NCI-H774 (cell line): ENCODE data around the gene ANKRD13C.

Experiments
- DNase-seq: peaks from one replicate; lab custom pipeline; 2025; lab: John Stamatoyannopoulos, UW

The ANKRD13C gene

GRCh38 chr1:70295749-70296148 is 58.8 kb downstream of the ANKRD13C start:
- DNase-seq: no peak

DNA sequence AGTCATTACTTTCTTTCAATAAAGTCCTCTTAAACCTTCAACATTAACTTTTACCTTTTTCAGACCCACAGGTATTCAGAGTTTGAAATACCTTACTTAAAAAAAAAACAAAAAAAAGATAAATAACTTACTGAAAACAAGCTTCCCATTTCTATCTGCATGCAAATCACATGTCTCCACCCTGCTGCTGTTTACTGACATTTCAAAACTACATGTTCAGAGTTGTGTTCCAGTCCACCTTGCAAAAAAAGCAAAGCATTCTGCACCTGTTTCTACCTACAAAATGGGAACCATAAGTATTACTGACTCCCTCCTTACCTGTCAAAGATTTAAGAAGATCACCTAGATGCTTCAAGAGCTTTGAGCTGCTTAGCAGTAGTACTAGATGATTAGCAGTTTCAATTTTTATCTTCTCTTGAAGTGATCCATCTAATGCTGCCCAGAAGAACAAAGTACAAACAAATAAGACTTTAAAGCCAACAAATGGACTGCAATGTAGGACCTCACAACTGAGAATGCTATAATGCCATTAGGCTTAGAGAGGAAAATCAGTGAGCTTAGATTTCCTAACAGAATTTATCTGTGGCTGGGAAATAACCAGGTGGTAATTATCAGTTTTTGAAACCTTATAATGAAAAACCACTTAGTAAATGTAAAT is 61.2 kb downstream of the ANKRD13C start:
- no peak for DNase-seq

- DNase-seq: no peak
Measured at GRCh38 chr1:70290218-70290617, 64.3 kb downstream of the ANKRD13C start.

- no peak for DNase-seq
Measured at GRCh38 chr1:70288166-70288565, 66.4 kb downstream of the ANKRD13C start.

DNA sequence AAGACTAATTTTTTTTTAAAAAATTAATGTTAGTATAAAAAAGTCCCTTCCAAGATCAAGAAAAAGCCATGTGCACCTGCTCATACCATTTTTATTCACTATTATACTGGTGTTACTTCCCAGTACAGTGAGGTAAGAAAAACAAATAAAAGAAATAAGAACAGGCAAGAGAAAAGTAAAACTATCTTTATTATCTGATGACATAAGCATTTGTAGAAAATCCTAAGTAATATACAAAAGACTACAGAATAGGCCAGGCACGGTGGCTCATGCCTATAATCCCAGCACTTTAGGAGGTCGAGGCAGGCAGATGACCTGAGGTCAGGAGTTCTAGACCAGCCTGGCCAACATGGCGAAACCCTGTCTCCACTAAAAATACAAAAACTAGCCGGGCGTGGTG is 68.1 kb downstream of the ANKRD13C start:
- no peak for DNase-seq

DNA sequence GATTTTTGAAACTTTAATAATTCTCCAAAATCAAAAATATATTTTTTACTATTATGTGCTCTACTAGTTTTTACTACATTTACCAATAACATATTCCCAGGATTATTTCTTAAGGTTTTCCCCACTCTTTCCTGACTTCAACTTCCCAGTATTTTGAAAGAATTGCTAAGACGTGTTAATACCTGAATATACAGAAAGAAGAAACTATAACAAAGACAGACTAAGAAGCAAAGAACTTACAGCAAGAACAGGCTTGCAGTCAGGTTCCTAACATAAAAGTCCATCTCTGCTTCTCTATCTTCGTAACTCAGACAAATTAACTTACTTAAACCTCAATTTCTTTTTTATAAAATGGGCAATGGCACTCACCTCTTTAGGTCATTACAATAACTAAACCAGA is 70.2 kb downstream of the ANKRD13C start:
- no peak for DNase-seq

- DNase-seq: no peak
Measured at GRCh38 chr1:70278710-70279109, 75.8 kb downstream of the ANKRD13C start.

GRCh38 chr1:70277875-70278274 is 76.6 kb downstream of the ANKRD13C start:
- DNase-seq: no peak

GRCh38 chr1:70265946-70266345 is 88.6 kb downstream of the ANKRD13C start:
- no peak for DNase-seq

DNA sequence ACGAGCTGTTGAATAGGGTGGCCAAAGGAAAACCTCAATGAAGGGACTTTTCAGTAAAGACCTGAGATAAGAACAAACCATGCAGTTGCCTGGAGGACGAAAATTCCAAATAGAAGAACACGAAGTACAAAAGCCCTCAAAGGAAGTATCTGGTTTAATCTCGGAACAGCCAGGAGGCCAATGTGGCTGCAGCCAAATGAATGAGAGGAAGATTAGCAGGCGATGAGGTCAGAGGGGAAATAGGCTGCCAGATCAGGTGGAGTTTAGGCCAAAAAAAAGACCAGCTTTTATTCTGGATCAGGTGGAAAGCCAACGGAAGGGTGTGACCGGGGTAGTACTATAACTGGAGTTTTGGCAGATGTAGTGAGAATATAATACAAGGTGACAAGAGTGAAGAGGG is 89.7 kb downstream of the ANKRD13C start:
- DNase-seq: no peak

DNA sequence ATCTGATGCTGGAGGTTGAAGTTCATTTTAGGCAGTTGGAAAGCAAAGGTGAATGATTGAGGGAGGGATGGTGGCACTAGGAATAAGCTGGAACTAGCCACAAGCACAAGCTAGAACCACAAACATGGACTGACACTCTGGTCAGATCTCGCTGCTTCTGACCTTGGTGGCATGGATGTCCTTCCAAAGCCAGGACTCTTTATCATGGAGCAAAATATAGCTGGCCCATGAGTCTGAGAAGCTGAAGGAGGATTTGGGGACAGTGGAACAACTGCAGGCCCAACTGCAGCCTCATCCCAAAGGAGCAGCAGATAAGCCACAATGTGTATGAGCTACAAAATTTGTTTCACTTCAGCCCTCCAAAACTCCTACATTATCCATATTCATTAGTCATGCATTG is 97.9 kb downstream of the ANKRD13C start:
- no peak for DNase-seq

DNA sequence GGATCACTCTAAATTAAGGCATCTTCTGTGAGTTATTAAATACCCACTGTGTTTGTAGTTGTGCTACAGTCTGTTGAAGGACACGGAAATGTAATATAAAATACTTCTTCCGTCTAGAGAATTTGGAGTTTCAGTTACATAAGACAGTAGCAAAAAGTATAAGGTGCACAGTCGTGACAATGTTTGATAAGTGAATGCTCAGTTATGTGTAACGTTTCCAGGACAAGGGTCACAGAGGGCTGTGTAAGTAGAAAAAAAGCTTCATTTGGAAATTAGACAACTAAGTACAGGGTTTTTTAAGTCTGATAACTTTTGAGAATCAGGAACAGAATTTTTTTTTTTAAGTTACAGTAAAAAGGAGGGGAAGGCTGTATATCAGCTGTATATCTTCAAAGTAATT is 105.8 kb downstream of the ANKRD13C start:
- DNase-seq: no peak

DNA sequence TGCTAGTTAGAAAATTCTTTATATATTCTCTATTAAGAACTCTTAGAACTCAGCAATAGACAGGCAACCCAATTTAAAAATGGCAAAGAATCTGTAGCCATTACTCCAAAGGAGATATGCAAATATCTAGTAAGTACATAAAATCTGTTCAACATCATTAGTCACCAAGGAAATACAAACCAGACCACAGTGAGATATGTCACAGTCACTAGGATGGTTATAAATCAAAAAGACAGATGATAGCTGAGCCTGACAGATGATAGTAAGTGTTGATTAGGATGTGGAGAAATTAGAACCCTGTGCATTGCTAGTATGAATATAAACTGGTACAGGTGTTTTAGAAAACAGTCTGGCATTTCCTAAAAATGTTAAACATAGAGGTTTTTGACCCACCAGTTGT is 106.8 kb downstream of the ANKRD13C start:
- no peak for DNase-seq

DNA sequence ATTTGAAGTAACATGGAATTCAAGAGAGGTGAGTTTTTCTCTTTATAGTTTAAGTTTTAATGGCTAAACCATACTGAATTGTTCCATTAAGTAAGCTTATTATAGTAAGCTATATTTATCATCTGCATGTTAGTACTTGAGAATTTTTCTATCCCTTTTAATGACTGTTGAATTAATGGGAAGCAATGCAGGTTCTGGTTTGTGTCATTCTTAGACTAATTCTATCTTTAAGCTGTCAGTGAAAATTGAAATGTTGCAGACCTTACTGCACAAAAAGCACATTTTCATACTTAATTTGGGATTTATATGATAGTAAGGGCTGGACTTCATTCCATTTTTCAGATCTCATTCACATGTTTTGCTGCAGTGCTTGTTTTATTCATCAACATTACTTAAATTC is 107.4 kb downstream of the ANKRD13C start:
- no peak for DNase-seq

GRCh38 chr1:70239940-70240339 is 114.6 kb downstream of the ANKRD13C start:
- no peak for DNase-seq

- DNase-seq: no peak
Measured at GRCh38 chr1:70234733-70235132, 119.8 kb downstream of the ANKRD13C start.

- DNase-seq: no peak
Measured at GRCh38 chr1:70231475-70231874, 123.0 kb downstream of the ANKRD13C start.

GRCh38 chr1:70228670-70229069 is 125.9 kb downstream of the ANKRD13C start:
- DNase-seq: no peak

DNA sequence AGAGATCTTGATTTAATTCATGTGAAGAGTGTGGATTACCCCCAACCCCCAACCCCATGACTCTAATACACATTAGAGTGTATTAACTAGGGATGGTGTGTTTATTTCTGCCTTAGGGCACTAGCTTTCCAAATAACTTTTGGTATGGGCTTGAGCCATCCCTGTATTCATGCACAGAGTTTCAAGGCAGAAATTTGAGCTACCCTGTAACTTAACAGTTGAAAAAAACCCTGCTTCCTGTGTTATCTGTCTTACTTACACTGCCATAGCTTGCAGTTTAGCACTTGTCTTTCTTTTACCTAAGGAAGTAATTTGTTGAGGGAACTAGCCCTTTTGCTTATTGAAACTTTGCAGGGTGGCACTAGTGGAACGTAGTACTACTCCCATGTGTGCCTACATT is 127.1 kb downstream of the ANKRD13C start:
- no peak for DNase-seq

DNA sequence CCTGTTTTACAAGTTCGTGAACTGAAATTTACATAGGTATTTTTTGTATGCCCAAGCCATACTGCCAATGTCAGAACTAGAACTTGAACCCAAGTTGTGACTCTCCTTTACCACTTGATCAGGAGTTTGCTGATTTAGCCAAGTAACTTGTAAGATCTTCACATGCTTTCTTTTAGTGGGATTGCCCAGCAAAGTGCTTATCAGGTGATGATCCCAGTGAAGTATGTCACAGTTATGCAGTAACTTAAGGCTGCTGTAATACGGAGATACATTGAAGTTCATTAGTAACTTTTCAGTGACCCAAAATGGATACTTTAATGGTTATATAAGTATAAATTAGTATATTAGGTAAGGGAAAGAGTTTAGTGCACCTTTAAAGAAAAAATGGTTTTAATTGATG is 129.6 kb downstream of the ANKRD13C start:
- no peak for DNase-seq

DNA sequence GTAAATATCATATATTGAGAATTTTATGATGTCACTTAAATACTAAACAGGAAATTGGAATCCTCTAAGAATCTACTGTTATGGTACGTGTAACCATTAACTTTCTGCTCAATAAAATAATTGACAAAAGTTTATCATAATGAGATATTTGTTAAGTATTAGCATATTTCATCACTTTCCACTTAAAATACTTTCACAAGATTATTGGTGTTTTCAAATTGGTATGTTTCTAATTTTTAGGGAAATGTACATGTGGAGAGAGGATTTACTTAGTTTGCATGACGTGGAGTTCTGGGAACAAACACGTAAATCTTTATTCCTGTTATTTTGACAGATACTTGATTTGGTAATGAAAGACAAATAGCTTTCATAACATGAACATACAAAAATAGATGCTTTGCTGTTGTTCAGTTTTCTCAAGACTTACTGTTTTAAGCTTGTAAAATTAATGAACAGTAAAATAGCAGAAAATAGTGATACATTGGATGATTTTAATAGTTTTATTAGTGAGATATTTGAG is 131.7 kb downstream of the ANKRD13C start:
- DNase-seq: no peak

DNA sequence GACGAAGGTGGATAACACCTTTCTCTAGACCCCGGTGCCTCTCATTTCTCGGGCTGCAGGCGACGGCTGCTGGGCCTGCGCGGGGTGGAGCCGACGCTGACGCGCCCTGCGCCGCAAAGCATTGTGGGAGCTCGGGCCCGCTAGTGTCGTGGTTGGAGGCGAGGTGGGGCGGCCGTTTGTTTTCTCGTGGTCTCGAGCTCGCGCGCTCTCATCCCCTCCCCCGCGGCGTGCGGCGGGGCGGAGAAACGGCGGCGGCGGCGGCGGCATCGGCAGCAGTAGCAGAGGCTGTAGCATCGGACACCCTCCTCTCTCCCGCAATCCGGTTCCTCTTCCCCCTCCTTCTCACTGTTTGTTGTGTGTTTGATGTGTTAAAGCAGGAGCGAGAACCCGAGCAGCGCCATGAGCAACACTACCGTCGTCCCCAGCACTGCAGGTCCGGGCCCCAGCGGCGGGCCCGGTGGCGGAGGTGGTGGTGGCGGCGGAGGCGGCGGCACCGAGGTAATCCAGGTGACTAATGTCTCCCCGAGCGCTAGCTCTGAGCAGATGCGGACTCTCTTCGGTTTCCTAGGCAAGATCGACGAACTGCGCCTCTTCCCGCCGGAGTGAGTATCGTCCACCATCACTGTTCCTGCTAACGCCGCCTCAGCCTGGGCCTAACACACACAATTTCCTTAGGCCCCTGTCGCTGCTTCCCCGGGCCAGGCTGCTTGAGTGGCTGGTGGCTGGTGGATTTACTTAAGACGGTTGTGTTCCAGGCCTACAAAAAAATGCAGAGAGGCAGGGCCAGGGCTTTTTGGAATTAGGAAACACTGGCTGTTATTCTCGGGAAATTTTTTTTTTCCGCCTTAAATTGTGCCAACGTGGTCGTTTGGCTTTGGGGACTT is 133.0 kb downstream of the ANKRD13C start, which contains the start of gene SRSF11:
Gene SRSF11 (plus strand): TSS at position 143 of the 884 bp plus-strand sequence. CDS start 257 bp downstream, at position 400.
- peak; percentile 90 for DNase-seq
